Mesendoderm (in vitro differentiated cells): ENCODE results near the gene MTX2.
"Not testable (repeated sequence)": the region's sequence is repeated elsewhere in the genome, so short reads cannot be mapped to it uniquely, and the experiment has no call there.

ENCODE experiments used
- DNase-seq: peaks from one replicate; pipeline ENCODE4 v3.0.0; 2013
- H2AK5ac ChIP-seq: 2 replicates; pipeline ENCODE4 v1.6.1; 2013; ENCODE audit warnings: low read length, inconsistent platforms
- H2BK120ac ChIP-seq: 2 replicates; pipeline ENCODE4 v1.6.1; 2013; ENCODE audit warnings: low read depth, mild to moderate bottlenecking, low read length, moderate library complexity, mixed read lengths
- H2BK15ac ChIP-seq: replicated peaks from 2 replicates; pipeline ENCODE4 v1.6.1; 2013; ENCODE audit warnings: low read depth, mild to moderate bottlenecking, moderate library complexity
- H2BK5ac ChIP-seq: 2 replicates; pipeline ENCODE4 v1.6.1; 2013; ENCODE audit warnings: low read length, inconsistent platforms
- H3K18ac ChIP-seq: 2 replicates; pipeline ENCODE4 v1.6.1; 2013; ENCODE audit warnings: mild to moderate bottlenecking, low read length, mixed read lengths
- H3K23ac ChIP-seq: one replicate; pipeline ENCODE4 v1.6.1; 2013; ENCODE audit warnings: low read length
- H3K27ac ChIP-seq: 2 replicates; pipeline ENCODE4 v1.5.1; 2013; ENCODE audit warnings: low read depth, mild to moderate bottlenecking, inconsistent platforms, low read length, moderate library complexity
- H3K27me3 ChIP-seq: 2 replicates; pipeline ENCODE4 v1.6.1; 2013; ENCODE audit warnings: low read length, control low read depth, mild to moderate bottlenecking, inconsistent platforms; ENCODE audit not compliant: insufficient read depth, poor library complexity
- H3K36me3 ChIP-seq: 2 replicates; pipeline ENCODE4 v1.6.1; 2013; ENCODE audit warnings: low read length, inconsistent platforms; ENCODE audit not compliant: control insufficient read depth, insufficient read depth
- H3K4ac ChIP-seq: one replicate; pipeline ENCODE4 v1.6.1; 2013; ENCODE audit warnings: low read depth, mild to moderate bottlenecking, low read length, moderate library complexity
- H3K4me1 ChIP-seq: 2 replicates; pipeline ENCODE4 v1.6.1; 2013; ENCODE audit warnings: low read depth, low read length, inconsistent platforms; ENCODE audit not compliant: control insufficient read depth
- H3K4me2 ChIP-seq: 2 replicates; pipeline ENCODE4 v1.6.1; 2013; ENCODE audit warnings: low read length
- H3K4me3 ChIP-seq: 2 replicates; pipeline ENCODE4 v1.5.1; 2013; ENCODE audit warnings: mild to moderate bottlenecking, low read length
- H3K56ac ChIP-seq: one replicate; pipeline ENCODE4 v1.6.1; 2013; ENCODE audit warnings: low read length
- H3K79me1 ChIP-seq: 2 replicates; pipeline ENCODE4 v1.6.1; 2013; ENCODE audit warnings: low read length, inconsistent platforms
- H3K79me2 ChIP-seq: 2 replicates; pipeline ENCODE4 v1.6.1; 2013; ENCODE audit warnings: mild to moderate bottlenecking, low read length; ENCODE audit not compliant: control insufficient read depth, insufficient read depth
- H3K9ac ChIP-seq: 2 replicates; pipeline ENCODE4 v1.6.1; 2013; ENCODE audit warnings: low read length, inconsistent platforms
- H4K5ac ChIP-seq: one replicate; pipeline ENCODE4 v1.6.1; 2013; ENCODE audit warnings: low read length
- H4K8ac ChIP-seq: one replicate; pipeline ENCODE4 v1.6.1; 2013; ENCODE audit warnings: low read depth, mild to moderate bottlenecking, control low read depth, low read length, moderate library complexity
- WGBS: extraction: QIAGEN DNeasy Blood & Tissue Kit; methylation state at CpG from one replicate; pipeline ENCODE4 v1.1.7; 2013; ENCODE audit warnings: low lambda C conversion rate, missing lambda C conversion rate; ENCODE audit not compliant: insufficient coverage; ENCODE audit errors: extremely low coverage; 5-methylcytosine and 5-hydroxymethylcytosine counted together

Gene MTX2

GRCh38 chr2:176364273-176364977 lies 95.2 kb downstream of the MTX2 start:
- WGBS = no CpG with 5 or more reads among the region's 3 CpGs
- no peak overlapping the region for H4K8ac ChIP-seq
- no peak overlapping the region for H3K27ac ChIP-seq
- H3K9ac ChIP-seq = no peak overlapping the region
- no peak overlapping the region for H3K4me3 ChIP-seq
- no peaks in the 10 kb centered on the region for H3K36me3 ChIP-seq
- H3K79me1 ChIP-seq = no peaks in the 10 kb centered on the region
- H2BK5ac ChIP-seq = no peak overlapping the region
- no peak overlapping the region for H3K23ac ChIP-seq
- no peak overlapping the region for H4K5ac ChIP-seq
- H3K27me3 ChIP-seq = no peaks in the 10 kb centered on the region
- H2BK120ac ChIP-seq = no peak overlapping the region
- no peaks in the 10 kb centered on the region for H3K4me1 ChIP-seq
- H3K4ac ChIP-seq = no peak overlapping the region
- DNase-seq = peak; percentile 67
- no peak overlapping the region for H3K4me2 ChIP-seq
- no peak overlapping the region for H2AK5ac ChIP-seq
- H2BK15ac ChIP-seq = no peak overlapping the region
- H3K79me2 ChIP-seq = no peaks in the 10 kb centered on the region
- no peak overlapping the region for H3K56ac ChIP-seq
- no peak overlapping the region for H3K18ac ChIP-seq

- Histone ChIP-seq H3K9ac (no peak overlapping the region), H4K5ac (no peak overlapping the region), H2AK5ac (no peak overlapping the region), H3K56ac (no peak overlapping the region), H3K4me1 (no peaks in the 10 kb centered on the region), H3K4me2 (no peak overlapping the region), H3K4me3 (no peak overlapping the region), H3K23ac (no peak overlapping the region), H3K27ac (no peak overlapping the region), H3K36me3 (no peaks in the 10 kb centered on the region), H3K79me1 (no peaks in the 10 kb centered on the region), H3K27me3 (no peaks in the 10 kb centered on the region), H4K8ac (no peak overlapping the region), H2BK120ac (no peak overlapping the region), H3K18ac (no peak overlapping the region), H3K4ac (no peak overlapping the region), H3K79me2 (no peaks in the 10 kb centered on the region), H2BK15ac (no peak overlapping the region), H2BK5ac (no peak overlapping the region)
- no peak for DNase-seq
- no CpG with 5 or more reads among the region's 1 CpG for WGBS
Observed at GRCh38 chr2:176368349-176368748, 99.1 kb downstream of the MTX2 start.

GRCh38 chr2:176370467-176371171 lies 101.4 kb downstream of the MTX2 start:
- H3K23ac ChIP-seq = no peak overlapping the region
- H2BK15ac ChIP-seq = no peak overlapping the region
- H3K4me1 ChIP-seq = no peaks in the 10 kb centered on the region
- no peaks in the 10 kb centered on the region for H3K36me3 ChIP-seq
- no peak overlapping the region for H3K9ac ChIP-seq
- H2BK5ac ChIP-seq = no peak overlapping the region
- no peak overlapping the region for H3K4me2 ChIP-seq
- no peaks in the 10 kb centered on the region for H3K79me1 ChIP-seq
- H3K27ac ChIP-seq = no peak overlapping the region
- H2AK5ac ChIP-seq = no peak overlapping the region
- no peak for DNase-seq
- H3K18ac ChIP-seq = no peak overlapping the region
- no peaks in the 10 kb centered on the region for H3K27me3 ChIP-seq
- no peak overlapping the region for H2BK120ac ChIP-seq
- H4K8ac ChIP-seq = no peak overlapping the region
- H3K4ac ChIP-seq = no peak overlapping the region
- no CpG with 5 or more reads among the region's 13 CpGs for WGBS
- H3K79me2 ChIP-seq = no peaks in the 10 kb centered on the region
- no peak overlapping the region for H3K56ac ChIP-seq
- no peak overlapping the region for H3K4me3 ChIP-seq
- no peak overlapping the region for H4K5ac ChIP-seq

GRCh38 chr2:176373155-176373554 lies 103.9 kb downstream of the MTX2 start:
- H3K23ac ChIP-seq, H3K9ac ChIP-seq, H2BK120ac ChIP-seq, H2AK5ac ChIP-seq, H3K79me1 ChIP-seq, H3K4me2 ChIP-seq, DNase-seq, H2BK15ac ChIP-seq, H4K8ac ChIP-seq, H3K79me2 ChIP-seq, H3K4me1 ChIP-seq, H2BK5ac ChIP-seq, H3K4me3 ChIP-seq, H3K27me3 ChIP-seq, H3K18ac ChIP-seq, H4K5ac ChIP-seq, H3K27ac ChIP-seq, H3K4ac ChIP-seq, H3K36me3 ChIP-seq, H3K56ac ChIP-seq: not testable (repeated sequence)
- no CpG with 5 or more reads among the region's 1 CpG for WGBS

- Histone ChIP-seq H3K36me3 (no peaks in the 10 kb centered on the region), H3K23ac (no peak overlapping the region), H3K4me3 (no peak overlapping the region), H2BK120ac (no peak overlapping the region), H3K27me3 (no peaks in the 10 kb centered on the region), H2AK5ac (no peak overlapping the region), H3K4ac (no peak overlapping the region), H3K79me1 (no peaks in the 10 kb centered on the region), H3K18ac (no peak overlapping the region), H4K8ac (no peak overlapping the region), H2BK5ac (no peak overlapping the region), H4K5ac (no peak overlapping the region), H3K4me1 (no peaks in the 10 kb centered on the region), H3K4me2 (no peak overlapping the region), H3K79me2 (no peaks in the 10 kb centered on the region), H3K27ac (no peak overlapping the region), H3K9ac (no peak overlapping the region), H3K56ac (no peak overlapping the region), H2BK15ac (no peak overlapping the region)
- no peak for DNase-seq
- WGBS = no CpG with 5 or more reads among the region's 1 CpG
Observed at GRCh38 chr2:176378323-176378722, 109.1 kb downstream of the MTX2 start.
